Activated T-cell treated with anti-CD3 and anti-CD28 coated beads, Interleukin-2, amount 50 U/mL, for 72 hours (primary cell): ENCODE data around the gene CENPM. TPM values are rescaled to one million over a fixed set of nuclear protein-coding genes. Genes with fewer than 3 reads are reported as not detected.

Experiments
- ATAC-seq, 2 donors: fragments of 150-1000 bp; cut with Tn5 transposase; replicated peaks in 1 of 2; 2 replicates each; pipeline ENCODE4 v1.10.0; 2021; ENCODE audit warnings: moderate library complexity in 2 of 2, mild to moderate bottlenecking in 1 of 2
- DNase-seq, 2 donors: peaks; one replicate each; pipeline ENCODE4 v3.0.0; 2021 to 2022; ENCODE audit warnings: mixed read lengths in 1 of 2
- H3K27ac Mint-ChIP-seq: one replicate; pipeline ENCODE4 v1.8.0; 2022; ENCODE audit warnings: mild to moderate bottlenecking, moderate library complexity, mixed read lengths
- H3K27me3 Mint-ChIP-seq: one replicate; pipeline ENCODE4 v1.8.0; 2022; ENCODE audit warnings: low read depth, mixed read lengths
- H3K36me3 Mint-ChIP-seq, 2 donors: one replicate each; pipeline ENCODE4 v1.8.0; 2022; ENCODE audit warnings: mixed read lengths in 2 of 2, mild to moderate bottlenecking in 1 of 2; ENCODE audit not compliant: insufficient read depth in 2 of 2
- H3K4me1 Mint-ChIP-seq: one replicate; pipeline ENCODE4 v1.8.0; 2022; ENCODE audit warnings: low read depth, mixed read lengths
- H3K4me3 Mint-ChIP-seq, 2 donors: one replicate each; pipeline ENCODE4 v1.8.0; 2022; ENCODE audit warnings: mild to moderate bottlenecking in 2 of 2, mixed read lengths in 2 of 2, moderate library complexity in 2 of 2
- H3K9me3 Mint-ChIP-seq, 2 donors: one replicate each; pipeline ENCODE4 v1.8.0; 2022; ENCODE audit warnings: mixed read lengths in 2 of 2
- total RNA-seq, 2 donors: library from RNA; stranded (reverse); gene quantifications; one replicate each; pipeline ENCODE4 v1.2.3, GENCODE V29; 2022

CENPM gene
- total RNA-seq, 2 donors from 2014 or later, result 66.1 to 74.5 TPM

- peak overlapping the region; percentile 77 to 84 for H3K4me3 Mint-ChIP-seq
- no peak overlapping the region for H3K27ac Mint-ChIP-seq
- ATAC-seq, result peak; percentile 78 to 80
- peak; percentile 70 to 72 for DNase-seq
- H3K27me3 Mint-ChIP-seq, result peaks cover 51% of the 10 kb centered on the region
- H3K4me1 Mint-ChIP-seq, result peaks cover 7% of the 10 kb centered on the region
- no peaks in the 10 kb centered on the region for H3K9me3 Mint-ChIP-seq
- no peaks in the 10 kb centered on the region for H3K36me3 Mint-ChIP-seq
These were observed 29.3 kb upstream of the CENPM start for GRCh38 chr22:41976070-41976901.

GRCh38 chr22:41975299-41976069, 28.5 kb upstream of the CENPM start:
- peaks cover 51% of the 10 kb centered on the region for H3K27me3 Mint-ChIP-seq

DNA sequence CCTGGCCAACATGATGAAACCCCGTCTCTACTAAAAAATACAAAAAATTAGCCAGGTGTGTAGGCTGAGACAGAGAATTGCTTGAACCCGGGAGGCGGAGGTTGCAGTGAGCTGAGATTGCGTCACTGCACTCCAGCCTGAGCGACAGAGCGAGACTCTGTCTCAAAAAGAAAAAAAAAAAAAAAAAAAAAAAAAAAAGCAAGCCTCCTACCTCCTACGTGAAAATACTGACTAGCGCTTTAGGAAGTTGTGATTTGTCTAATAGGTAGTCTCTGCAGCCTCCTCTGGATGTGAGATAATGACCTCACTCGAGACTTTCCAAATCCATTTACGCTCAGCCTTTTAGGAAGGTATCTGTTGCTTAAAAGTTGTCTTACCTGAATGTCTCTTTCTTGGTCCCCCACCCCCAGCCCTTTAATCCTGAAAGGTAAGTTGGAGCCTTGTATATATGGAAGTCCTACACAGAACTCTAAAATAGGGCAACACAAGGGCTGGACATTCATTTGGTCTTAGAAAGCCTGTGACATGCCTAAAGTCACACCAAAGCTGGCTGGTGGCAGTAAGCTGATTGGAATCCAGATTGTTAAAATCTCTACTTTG, 27.8 kb upstream of the CENPM start:
- H3K27me3 Mint-ChIP-seq, result peaks cover 51% of the 10 kb centered on the region
- H3K4me1 Mint-ChIP-seq, result peaks cover 7% of the 10 kb centered on the region

More at GRCh38 chr22:41975299-41976069, 28.5 kb upstream of the CENPM start:
- Mint-ChIP-seq H3K4me3 (peak overlapping the region; percentile 77 to 84), H3K36me3 (no peaks in the 10 kb centered on the region), H3K27ac (no peak overlapping the region), H3K9me3 (no peaks in the 10 kb centered on the region), H3K4me1 (peaks cover 7% of the 10 kb centered on the region)
- no peak for ATAC-seq
- DNase-seq, result no peak

GRCh38 chr22:41971431-41971830, 24.5 kb upstream of the CENPM start:
- DNase-seq (no peak), ATAC-seq (no peak)
- Mint-ChIP-seq H3K36me3 (no peaks in the 10 kb centered on the region), H3K4me1 (peaks cover 14% of the 10 kb centered on the region), H3K27ac (no peak overlapping the region), H3K9me3 (no peaks in the 10 kb centered on the region), H3K27me3 (peaks cover 36% of the 10 kb centered on the region), H3K4me3 (no peak overlapping the region)

More for the DNA sequence above, 27.8 kb upstream of the CENPM start:
- no peaks in the 10 kb centered on the region for H3K36me3 Mint-ChIP-seq
- H3K27ac Mint-ChIP-seq, result no peak overlapping the region
- ATAC-seq (peak in 1 of 2 donors; percentile 37), DNase-seq (no peak)
- peak overlapping the region in 1 of 2 donors; percentile 84 for H3K4me3 Mint-ChIP-seq
- no peaks in the 10 kb centered on the region for H3K9me3 Mint-ChIP-seq

GRCh38 chr22:41970601-41971000, 23.6 kb upstream of the CENPM start:
- Mint-ChIP-seq H3K9me3 (no peaks in the 10 kb centered on the region), H3K4me3 (no peak overlapping the region), H3K36me3 (no peaks in the 10 kb centered on the region), H3K4me1 (peaks cover 8% of the 10 kb centered on the region), H3K27me3 (peaks cover 28% of the 10 kb centered on the region), H3K27ac (no peak overlapping the region)
- ATAC-seq (no peak), DNase-seq (no peak)

DNA sequence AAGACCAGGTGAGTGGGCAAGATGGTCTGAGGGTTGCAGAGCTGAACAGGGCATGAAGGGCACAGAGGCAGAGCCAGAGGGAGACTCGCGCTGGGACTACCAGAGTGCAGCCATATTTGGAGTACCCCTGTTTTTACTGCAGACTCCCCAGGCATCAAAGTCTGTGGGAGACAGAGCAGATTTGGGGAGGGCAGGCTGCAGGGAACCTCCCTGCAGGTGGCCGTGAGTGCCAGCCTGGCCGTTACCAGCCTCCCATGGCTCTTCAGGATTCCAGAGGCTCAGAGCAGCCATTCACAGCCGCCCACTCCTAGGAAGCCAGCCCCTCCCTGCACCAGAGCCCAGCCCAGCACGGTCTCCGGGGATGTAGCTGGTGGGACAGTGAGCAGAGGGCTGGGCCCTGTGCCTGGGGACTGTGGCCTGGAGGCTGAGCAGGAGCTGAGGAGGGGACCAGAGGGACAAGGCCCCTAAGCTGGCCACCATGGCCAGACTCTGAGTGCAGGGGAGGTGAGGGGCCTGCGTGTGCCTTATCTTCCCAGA, 22.2 kb upstream of the CENPM start, which contains the start of gene SEPTIN3:
TSS of gene SEPTIN3 (plus strand) at position 334 of the 537 bp plus-strand sequence. CDS start 2,050 bp downstream, outside the sequence.
- peaks cover 13% of the 10 kb centered on the region for H3K27me3 Mint-ChIP-seq
- no peaks in the 10 kb centered on the region for H3K9me3 Mint-ChIP-seq
- peaks cover 8% of the 10 kb centered on the region for H3K4me1 Mint-ChIP-seq
- DNase-seq, result no peak
- ATAC-seq, result no peak
- H3K27ac Mint-ChIP-seq, result no peak within 1 kb of the TSS
- no peaks in the 10 kb centered on the region for H3K36me3 Mint-ChIP-seq
- no peak within 1 kb of the TSS for H3K4me3 Mint-ChIP-seq

- H3K4me3 Mint-ChIP-seq, result no peak overlapping the region
- DNase-seq, result no peak
These were observed 21.6 kb upstream of the CENPM start for GRCh38 chr22:41968601-41969000.

DNA sequence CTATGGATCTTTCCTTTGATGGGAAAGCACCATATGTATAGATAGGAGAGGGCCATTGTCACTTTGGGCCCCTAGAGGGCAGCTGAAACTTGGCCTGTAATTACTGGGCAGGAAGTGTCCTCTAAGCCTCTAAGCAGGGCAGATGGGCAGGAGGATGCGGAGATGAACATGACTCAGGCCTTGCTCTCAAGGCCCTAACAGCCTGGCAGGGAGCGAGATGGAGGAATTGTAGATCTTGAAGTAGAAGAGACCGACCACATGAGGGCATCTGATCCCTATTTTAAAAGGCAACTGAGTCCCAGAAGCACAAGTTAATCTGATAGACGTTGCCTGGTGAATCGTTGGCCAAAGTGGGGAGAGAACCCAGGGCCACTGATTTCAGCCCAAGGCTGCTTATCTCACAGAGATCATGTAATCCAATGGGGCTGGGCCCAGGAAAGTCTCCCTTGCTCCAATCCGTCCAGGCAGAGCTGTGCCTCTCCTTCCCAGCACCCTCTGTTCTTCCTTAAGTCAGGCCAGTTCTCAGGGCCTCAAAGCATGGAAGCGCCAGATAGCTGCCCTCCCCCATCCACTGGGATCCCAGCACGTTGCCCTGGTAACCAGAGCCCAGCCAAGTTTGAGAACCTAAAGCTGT, 19.8 kb upstream of the CENPM start:
- H3K4me1 Mint-ChIP-seq, result peaks cover 8% of the 10 kb centered on the region

More at GRCh38 chr22:41968601-41969000, 21.6 kb upstream of the CENPM start:
- no peak overlapping the region for H3K27ac Mint-ChIP-seq
- ATAC-seq, result no peak
- no peaks in the 10 kb centered on the region for H3K9me3 Mint-ChIP-seq
- H3K27me3 Mint-ChIP-seq, result peaks cover 8% of the 10 kb centered on the region
- H3K4me1 Mint-ChIP-seq, result peaks cover 8% of the 10 kb centered on the region
- no peaks in the 10 kb centered on the region for H3K36me3 Mint-ChIP-seq

GRCh38 chr22:41966225-41966606, 19.3 kb upstream of the CENPM start:
- no peak for ATAC-seq
- H3K4me1 Mint-ChIP-seq, result peaks cover 8% of the 10 kb centered on the region

More for the DNA sequence above, 19.8 kb upstream of the CENPM start:
- Mint-ChIP-seq H3K27me3 (no peaks in the 10 kb centered on the region), H3K36me3 (no peaks in the 10 kb centered on the region), H3K4me3 (no peak overlapping the region), H3K9me3 (no peaks in the 10 kb centered on the region), H3K27ac (no peak overlapping the region)
- ATAC-seq (peak; percentile 85 to 86), DNase-seq (peak; percentile 52 to 57)

DNA sequence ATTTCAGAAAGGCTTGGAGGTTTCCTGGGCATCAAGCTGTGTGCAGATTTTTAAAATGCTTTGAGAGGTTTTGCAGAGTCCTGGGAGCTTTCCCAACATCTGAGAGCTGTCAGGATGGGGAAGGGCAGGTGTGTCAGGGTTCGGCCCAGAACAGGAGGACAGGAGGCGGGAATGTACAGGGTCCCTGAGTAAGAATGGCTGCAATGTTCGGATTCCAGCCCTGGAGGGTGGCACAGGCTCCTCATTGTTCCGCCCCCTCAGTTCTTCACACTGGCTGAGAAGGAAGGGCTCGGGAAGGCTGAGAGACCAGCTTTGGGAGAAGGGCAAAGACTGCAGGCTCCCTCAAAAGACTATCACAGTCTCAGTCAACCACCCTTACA, 17.1 kb upstream of the CENPM start:
- Mint-ChIP-seq H3K27ac (no peak overlapping the region), H3K4me3 (no peak overlapping the region), H3K4me1 (peaks cover 8% of the 10 kb centered on the region), H3K9me3 (no peaks in the 10 kb centered on the region), H3K27me3 (no peaks in the 10 kb centered on the region), H3K36me3 (no peaks in the 10 kb centered on the region)
- no peak for ATAC-seq
- DNase-seq, result no peak

More at GRCh38 chr22:41966225-41966606, 19.3 kb upstream of the CENPM start:
- Mint-ChIP-seq H3K9me3 (no peaks in the 10 kb centered on the region), H3K4me3 (no peak overlapping the region), H3K27ac (no peak overlapping the region), H3K36me3 (no peaks in the 10 kb centered on the region), H3K27me3 (no peaks in the 10 kb centered on the region)
- DNase-seq, result no peak

DNA sequence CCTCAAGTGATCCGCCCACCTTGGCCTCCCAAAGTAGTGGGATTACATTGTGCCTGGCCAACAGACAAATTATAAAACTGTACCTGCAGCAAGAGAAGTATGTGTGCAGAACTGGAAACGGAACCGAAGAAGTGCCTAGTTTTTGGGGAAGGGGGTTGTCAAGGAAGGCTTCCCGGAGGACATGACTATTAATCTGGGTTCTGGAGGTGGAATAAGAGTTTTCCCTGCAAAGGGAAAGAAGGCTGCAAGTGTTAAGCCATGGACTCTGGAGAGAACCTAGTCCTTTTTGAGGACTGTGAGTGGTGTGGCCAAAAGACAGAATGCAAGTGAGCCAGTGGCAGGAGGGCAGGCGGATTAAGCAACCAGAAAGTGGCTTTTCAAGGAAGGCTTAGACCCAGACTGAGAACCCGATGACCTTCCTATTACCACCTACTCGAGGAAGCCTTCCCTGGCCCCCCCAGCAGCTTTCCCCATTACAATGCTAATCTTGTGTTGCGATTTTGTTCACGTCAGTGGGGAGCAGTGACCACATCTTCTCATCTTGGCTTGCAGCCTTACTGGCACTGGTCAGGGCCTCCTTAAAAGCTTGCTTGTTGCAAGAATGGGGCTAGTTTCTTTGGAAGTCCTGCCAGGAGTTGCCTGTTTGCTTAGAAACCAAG, 16.6 kb upstream of the CENPM start:
- DNase-seq, result no peak
- Mint-ChIP-seq H3K27me3 (no peaks in the 10 kb centered on the region), H3K4me1 (peaks cover 8% of the 10 kb centered on the region), H3K27ac (no peak overlapping the region), H3K4me3 (no peak overlapping the region), H3K9me3 (no peaks in the 10 kb centered on the region), H3K36me3 (no peaks in the 10 kb centered on the region)
- no peak for ATAC-seq

GRCh38 chr22:41957941-41958556, 11.1 kb upstream of the CENPM start:
- Mint-ChIP-seq H3K4me3 (peak overlapping the region in 1 of 2 donors; percentile 27), H3K27me3 (no peaks in the 10 kb centered on the region)

More at GRCh38 chr22:41957941-41958556, 11.1 kb upstream of the CENPM start:
- H3K4me1 Mint-ChIP-seq, result peaks cover 6% of the 10 kb centered on the region
- ATAC-seq, result peak; percentile 55 to 56
- no peaks in the 10 kb centered on the region for H3K36me3 Mint-ChIP-seq
- no peaks in the 10 kb centered on the region for H3K9me3 Mint-ChIP-seq
- no peak for DNase-seq
- H3K27ac Mint-ChIP-seq, result no peak overlapping the region
